Measurements from ENCODE around the gene ATP13A3.

Gene ATP13A3

GRCh38 chr3:194377708-194378107 lies 109.1 kb downstream of the ATP13A3 start:
- in situ Hi-C loops (cut with HindIII; ENCODE audit: low sequenced_read_pairs) = no loop called here

DNA sequence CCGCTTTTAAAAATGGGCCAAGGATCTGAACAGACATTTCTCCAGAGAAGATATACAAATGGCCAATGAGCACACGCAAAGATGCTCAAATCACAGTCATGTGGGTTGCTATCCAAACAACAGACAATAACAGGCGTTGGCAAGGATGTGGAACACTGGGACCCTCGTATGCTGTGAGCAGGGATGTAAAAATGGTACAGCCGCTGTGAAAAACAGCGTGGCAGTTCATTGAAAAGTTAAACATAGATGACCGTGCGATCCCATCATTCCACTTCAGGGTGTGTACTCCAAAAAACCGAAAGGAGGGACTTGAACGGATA lies 110.6 kb downstream of the ATP13A3 start:
- in situ Hi-C loops (cut with HindIII; ENCODE audit: low sequenced_read_pairs) = no loop called here

DNA sequence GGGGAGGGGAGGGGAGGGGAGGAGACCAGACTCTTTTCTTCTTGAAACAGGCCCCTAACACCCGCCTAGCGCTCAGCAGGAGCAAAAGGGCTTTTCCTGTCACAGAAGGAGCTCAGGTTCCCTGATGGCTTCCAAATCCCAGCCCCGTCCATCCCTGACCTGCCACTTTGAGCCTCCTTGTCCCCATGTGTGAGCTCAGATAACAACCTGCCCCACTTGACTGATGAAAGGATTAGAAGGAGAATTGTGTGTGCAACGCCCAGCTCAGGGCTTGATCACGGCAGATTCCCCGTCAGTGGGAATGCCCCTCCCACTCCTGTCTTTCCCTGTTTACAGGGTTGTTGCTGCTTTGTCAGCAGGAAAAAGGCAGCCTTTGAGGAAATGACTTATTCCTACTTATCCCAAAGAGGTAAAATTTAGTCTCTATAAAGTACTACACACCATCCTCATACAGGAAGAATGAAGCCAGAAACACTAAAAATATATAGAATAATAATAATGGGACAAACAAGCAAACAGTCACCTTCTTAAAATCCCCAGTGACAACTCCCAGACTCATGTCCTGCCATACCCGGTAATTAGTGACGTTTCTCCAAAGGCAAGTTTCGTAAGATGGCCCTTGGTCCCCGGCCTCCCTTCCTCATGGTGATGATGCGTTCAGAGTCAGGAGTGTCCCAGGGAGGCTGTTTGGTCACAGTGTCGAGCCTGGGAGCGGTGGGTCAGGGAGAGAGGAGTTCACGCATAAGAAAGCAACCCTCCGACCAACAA lies 111.1 kb downstream of the ATP13A3 start:
- in situ Hi-C loops (cut with HindIII; ENCODE audit: low sequenced_read_pairs) = no loop called here

- in situ Hi-C loops (cut with HindIII; ENCODE audit: low sequenced_read_pairs) = no loop called here
These were observed 111.9 kb downstream of the ATP13A3 start for GRCh38 chr3:194374935-194375334.

DNA sequence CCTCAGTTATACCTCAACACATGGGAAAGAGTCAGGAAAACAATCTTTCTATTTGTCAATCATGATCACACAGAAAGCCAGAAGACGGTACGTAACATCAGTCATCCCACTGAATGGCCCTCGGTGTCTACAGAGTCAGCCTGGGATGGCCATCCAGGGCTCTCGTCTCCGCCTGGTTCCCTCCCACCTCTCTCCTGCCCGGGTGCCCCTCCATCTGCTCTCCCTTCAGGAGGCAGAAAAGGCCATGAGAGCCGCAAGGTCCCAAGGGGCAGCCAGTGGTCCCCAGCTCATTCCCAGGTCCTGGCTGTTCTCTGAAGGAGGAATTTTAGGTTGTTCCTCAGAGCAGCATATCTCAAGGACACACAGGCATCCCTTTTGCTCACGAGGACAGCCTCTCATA lies 112.9 kb downstream of the ATP13A3 start:
- in situ Hi-C loops (cut with HindIII; ENCODE audit: low sequenced_read_pairs) = no loop called here

DNA sequence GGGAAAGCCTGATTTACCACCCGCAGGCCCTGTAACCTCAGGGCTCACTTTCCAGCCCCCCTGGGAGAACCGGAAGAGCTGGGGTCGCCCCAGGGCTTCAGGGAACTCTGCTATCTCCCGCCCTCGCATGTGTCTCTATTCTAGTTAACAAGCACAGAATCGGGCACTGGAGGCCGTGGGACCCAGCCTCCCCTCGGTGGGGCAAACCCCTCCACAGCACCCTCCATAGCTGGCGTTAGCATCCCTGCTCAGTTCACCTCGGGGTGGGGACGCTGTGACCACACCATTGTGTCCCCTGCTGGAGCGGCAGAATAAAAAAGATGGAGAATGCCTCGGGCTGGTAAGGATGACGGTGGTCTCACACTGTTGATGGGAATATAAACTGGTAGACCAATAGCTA lies 113.8 kb downstream of the ATP13A3 start:
- in situ Hi-C loops (cut with HindIII; ENCODE audit: low sequenced_read_pairs) = no loop called here

GRCh38 chr3:194370753-194371152 lies 116.0 kb downstream of the ATP13A3 start:
- in situ Hi-C loops (cut with HindIII; ENCODE audit: low sequenced_read_pairs) = no loop called here

DNA sequence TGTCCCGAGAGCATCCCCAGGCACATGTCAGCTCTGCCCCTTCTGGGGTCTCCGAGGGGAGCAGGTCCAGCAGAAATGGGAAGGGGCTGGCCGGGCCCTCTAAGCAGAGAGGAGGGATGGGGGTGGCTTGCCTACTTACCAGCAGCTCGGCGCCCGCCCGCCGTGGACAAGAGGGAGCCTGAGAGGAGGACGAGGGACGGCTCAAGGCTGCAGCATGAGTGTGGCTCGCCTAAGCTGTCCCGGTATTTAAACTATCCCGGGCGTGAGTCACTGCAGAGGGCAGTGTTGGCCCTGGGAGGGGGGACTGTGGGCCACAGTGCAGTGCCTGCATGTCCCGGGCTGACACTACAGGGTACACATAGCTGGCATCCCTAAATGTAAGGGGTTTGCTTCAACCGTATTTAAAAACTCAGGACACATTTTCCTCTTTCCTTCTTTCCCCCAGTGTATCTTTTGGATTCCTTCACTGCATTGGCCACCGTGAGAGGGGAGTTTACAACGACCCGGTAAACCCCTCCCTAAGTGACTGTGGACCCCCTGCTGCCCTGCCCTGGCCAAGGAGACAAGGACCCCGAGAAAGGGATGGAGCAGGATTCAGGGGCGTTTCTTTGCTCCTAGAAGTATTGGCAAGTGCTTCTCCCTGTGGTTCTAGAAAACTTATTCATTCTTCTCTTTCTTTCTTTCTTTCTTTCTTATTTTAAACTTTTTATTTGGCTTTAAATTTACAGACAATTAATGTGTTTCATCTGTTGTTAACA lies 117.1 kb downstream of the ATP13A3 start, which contains the start of gene LRRC15:
Gene LRRC15 (minus strand): TSS at position 222 of the 758 bp plus-strand sequence. CDS start 8,700 bp downstream, outside the sequence.
- in situ Hi-C loops (cut with HindIII; ENCODE audit: low sequenced_read_pairs) = no loop called here

GRCh38 chr3:194368918-194369317 lies 117.9 kb downstream of the ATP13A3 start:
- in situ Hi-C loops (cut with HindIII; ENCODE audit: low sequenced_read_pairs) = no loop called here

- in situ Hi-C loops (cut with HindIII; ENCODE audit: low sequenced_read_pairs) = no loop called here
These were observed 118.6 kb downstream of the ATP13A3 start for GRCh38 chr3:194367992-194368841.

DNA sequence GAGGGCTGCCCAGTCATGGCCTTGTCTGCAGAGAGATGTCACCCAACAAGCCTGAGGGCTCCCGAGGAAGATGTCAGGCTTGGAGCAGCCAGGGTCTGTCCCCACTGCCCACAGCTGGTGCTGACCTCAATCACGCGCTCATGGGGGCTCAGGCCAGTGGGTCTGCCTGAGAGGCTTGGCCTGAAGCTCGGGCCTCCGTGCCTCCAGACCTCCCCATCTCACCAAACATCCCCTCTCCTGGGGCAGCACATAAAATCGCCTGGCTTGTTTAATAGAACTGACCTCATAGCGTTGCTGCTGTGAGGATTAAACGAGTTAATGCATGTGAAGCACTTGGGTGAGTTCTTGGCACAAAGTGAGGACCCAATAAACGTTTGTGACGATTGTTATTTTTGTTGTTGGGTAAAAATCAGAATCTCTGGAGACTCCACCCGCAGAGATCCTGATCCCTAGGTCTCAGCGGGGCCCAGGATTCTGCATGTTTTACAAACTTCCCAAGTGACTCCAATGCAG lies 120.8 kb downstream of the ATP13A3 start:
- in situ Hi-C loops (cut with HindIII; ENCODE audit: low sequenced_read_pairs) = no loop called here

- in situ Hi-C loops (cut with HindIII; ENCODE audit: low sequenced_read_pairs) = no loop called here
These were observed 121.3 kb downstream of the ATP13A3 start for GRCh38 chr3:194365526-194365925.

GRCh38 chr3:194364652-194365434 lies 122.0 kb downstream of the ATP13A3 start:
- in situ Hi-C loops (cut with HindIII; ENCODE audit: low sequenced_read_pairs) = no loop called here

GRCh38 chr3:194364314-194364651 lies 122.5 kb downstream of the ATP13A3 start:
- in situ Hi-C loops (cut with HindIII; ENCODE audit: low sequenced_read_pairs) = no loop called here

GRCh38 chr3:194360568-194360967 lies 126.2 kb downstream of the ATP13A3 start:
- in situ Hi-C loops (cut with HindIII; ENCODE audit: low sequenced_read_pairs) = no loop called here

DNA sequence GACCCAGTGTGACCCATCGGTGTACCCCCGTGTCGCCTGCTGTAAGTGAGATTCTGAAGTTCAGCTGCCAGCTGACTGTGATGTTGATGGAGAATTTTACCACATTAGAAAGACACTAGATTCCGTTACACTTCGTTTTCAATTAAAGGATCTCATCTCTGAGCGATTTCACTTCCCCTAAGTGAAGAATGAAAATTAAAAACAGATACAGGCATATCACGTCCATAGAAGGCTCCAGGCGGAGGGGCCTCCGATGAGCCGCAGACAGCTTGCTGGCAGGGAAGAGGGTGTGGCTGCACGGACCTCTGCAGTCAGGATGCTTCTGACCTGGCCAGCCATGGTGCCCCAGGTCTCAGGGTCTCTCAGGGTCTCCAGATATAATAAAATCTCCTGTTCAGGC lies 129.1 kb downstream of the ATP13A3 start:
- in situ Hi-C loops (cut with HindIII; ENCODE audit: low sequenced_read_pairs) = no loop called here

DNA sequence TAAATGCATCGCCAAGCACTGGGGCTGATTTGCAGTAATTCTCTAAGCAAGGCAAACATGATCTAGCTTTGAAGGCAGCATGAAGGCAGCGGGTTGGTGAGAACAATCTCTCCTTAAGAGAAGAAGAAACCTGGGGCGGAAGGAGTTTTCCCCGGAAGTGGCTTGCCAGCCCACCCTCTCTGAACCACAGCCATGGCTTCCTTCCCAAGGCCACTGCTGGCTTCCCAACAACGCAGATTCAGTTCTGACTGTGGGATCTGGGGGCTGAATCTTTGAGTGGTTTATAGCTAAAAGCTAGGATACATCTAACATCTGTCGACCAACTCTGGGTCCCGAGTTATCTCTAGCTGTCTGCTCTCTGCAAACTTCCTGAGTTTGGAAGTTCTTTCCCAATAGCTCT lies 131.4 kb downstream of the ATP13A3 start:
- in situ Hi-C loops (cut with HindIII; ENCODE audit: low sequenced_read_pairs) = no loop called here

DNA sequence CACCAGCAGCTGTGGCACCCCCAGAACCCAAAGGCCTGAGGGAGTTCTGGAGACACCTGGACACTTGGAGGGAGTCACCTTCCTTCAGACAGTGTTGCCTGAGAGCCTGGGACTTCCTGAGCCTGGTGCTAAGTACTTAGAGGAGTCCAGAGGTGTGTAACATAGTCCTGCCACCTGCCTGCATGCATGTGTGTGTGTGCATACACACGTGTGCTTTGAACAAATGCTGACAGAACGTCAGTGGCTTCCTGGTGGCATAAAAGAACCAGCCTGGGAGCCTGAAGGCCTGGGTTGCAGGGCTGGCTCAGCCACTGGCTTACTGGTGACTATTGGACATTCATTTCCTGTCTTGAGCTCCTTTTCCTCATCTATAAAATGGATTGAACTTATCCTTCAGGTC lies 132.5 kb downstream of the ATP13A3 start:
- in situ Hi-C loops (cut with HindIII; ENCODE audit: low sequenced_read_pairs) = no loop called here
